Prostate gland (tissue), 2 donors: ENCODE data around the gene TRUB1.

Experiments
- POLR2A ChIP-seq: fragments of 450-650 bp; IDR thresholded peaks from one replicate; pipeline ENCODE4 v1.6.1; 2016; ENCODE audit warnings: antibody characterized with exemption, mild to moderate bottlenecking
- POLR2AphosphoS5 ChIP-seq: sonication (generic); formaldehyde crosslinking; IDR thresholded peaks from one replicate; pipeline ENCODE4 v1.6.1; 2017; ENCODE audit warnings: antibody characterized with exemption
- TF ChIP-seq, protein P1 (sequence below), 4 experiments: fragments of 200-600 bp in 2 of 4; fragments of 450-650 bp in 2 of 4; sonication (generic) in 2 of 4; IDR thresholded peaks; 1 replicate in 3 of 4; 2 replicates in 1 of 4; pipeline ENCODE4 v1.5.1; 2016 to 2019; ENCODE audit warnings: antibody characterized with exemption in 4 of 4, mild to moderate bottlenecking in 2 of 4, moderate library complexity in 2 of 4

DNA sequence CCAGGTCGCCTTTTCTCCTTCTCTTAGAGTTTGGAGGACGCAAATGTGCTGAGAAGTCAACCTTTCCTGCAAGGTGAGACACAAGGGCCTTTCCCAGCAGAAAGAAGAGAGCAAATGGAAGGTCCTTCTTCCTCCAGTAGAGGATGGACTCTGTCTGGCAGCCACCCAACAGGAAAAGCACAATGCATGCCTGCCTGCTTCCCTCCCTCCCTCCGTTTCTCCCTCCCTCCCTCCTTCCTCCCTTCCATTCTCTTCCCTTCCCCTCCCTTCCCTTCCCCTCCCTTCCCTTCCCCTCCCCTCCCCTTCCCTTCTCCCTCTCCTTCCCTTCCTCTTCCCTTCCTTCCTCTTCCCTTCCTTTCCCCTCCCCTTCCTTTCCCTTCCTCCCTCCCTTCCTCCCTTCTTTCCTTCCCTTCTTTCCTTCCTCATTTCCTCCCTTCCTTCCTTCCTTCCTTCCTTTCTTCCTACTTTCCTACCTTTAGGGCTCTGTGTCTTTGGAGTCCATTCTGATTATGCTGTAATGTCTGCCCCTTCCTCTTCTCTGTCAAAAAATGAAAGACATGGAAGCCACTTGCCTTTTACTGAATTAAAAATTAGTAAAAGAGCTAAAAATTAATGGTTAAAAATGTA is 66.4 kb downstream of the TRUB1 start:
- TF ChIP-seq, protein P1, sequence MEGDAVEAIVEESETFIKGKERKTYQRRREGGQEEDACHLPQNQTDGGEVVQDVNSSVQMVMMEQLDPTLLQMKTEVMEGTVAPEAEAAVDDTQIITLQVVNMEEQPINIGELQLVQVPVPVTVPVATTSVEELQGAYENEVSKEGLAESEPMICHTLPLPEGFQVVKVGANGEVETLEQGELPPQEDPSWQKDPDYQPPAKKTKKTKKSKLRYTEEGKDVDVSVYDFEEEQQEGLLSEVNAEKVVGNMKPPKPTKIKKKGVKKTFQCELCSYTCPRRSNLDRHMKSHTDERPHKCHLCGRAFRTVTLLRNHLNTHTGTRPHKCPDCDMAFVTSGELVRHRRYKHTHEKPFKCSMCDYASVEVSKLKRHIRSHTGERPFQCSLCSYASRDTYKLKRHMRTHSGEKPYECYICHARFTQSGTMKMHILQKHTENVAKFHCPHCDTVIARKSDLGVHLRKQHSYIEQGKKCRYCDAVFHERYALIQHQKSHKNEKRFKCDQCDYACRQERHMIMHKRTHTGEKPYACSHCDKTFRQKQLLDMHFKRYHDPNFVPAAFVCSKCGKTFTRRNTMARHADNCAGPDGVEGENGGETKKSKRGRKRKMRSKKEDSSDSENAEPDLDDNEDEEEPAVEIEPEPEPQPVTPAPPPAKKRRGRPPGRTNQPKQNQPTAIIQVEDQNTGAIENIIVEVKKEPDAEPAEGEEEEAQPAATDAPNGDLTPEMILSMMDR (IDR thresholded peaks at IDR 0.05), result no peak
- TF ChIP-seq POLR2A, result no peak
- no peak for TF ChIP-seq POLR2AphosphoS5
